ENCODE data around the gene SCARB1.

SCARB1 gene

DNA sequence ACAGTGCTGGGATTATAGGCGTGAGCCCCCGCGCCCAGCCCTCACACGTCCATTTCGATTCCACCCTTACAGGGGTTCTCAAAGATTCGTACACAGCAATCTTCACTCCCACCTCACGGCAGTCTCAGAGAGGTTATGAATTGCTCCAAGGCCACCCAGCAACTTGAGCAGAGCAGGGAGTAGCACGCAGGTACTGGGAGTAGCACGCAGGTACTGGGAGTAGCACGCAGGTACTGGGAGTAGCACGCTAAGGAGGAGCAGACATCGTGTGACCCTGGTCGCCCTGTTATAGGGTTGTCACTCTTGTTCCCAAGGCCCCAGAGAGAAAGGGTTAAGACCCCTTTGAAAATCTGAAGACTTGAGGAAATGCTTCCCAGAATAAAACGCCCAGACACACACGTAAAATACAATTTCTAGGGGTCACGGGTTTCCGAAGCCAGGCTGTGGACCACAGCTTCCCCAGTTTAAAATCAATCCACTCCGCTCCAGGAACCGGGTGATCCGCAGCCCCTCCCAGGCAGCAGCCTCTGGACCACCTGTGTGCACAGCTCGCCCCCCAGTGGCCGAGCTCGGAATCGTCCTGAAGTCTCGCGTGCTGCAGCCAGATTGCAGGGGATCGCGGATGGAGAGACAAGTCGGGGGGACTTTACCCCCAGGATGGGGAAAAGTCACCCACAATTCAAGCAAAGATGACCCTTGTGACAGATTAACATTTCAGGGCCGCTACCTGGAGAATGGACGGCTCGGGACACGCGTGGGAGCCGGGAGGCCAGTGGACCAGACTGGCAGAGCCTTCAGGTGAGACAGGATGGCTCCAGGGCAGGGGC is 92.0 kb downstream of the SCARB1 start:
- Histone ChIP-seq H3K27me3 (ENCODE audit: insufficient read depth, low read length, poor library complexity) (peaks cover 3% of the 10 kb centered on the region), H3K27ac (ENCODE audit: low read length) (no peak overlapping the region), H3K4me3 (ENCODE audit: low read depth in 1 of 2, low read length in 2 of 2) (no peak overlapping the region), H3K9ac (ENCODE audit: low read depth, low read length) (no peak overlapping the region), H3K79me2 (ENCODE audit: insufficient read depth, low read length) (no peaks in the 10 kb centered on the region), H4K20me1 (ENCODE audit: insufficient read depth, low read length) (0 out of 2 replicates have a peak, but pooled peaks cover 5% of the 10 kb centered on the region), H3K4me2 (ENCODE audit: insufficient read depth, low read length) (peak overlapping the region; percentile 21; the same call in 1 of the 2 replicates), H3K9me3 (ENCODE audit: insufficient read depth, low read length, severe bottlenecking) (no peaks in the 10 kb centered on the region), H3K4me1 (ENCODE audit: insufficient read depth, low read length) (peaks cover 12% of the 10 kb centered on the region), H2AFZ (ENCODE audit: low read depth, low read length) (no peak overlapping the region), H3K36me3 (ENCODE audit: insufficient read depth, low read length) (no peaks in the 10 kb centered on the region)
- TF ChIP-seq, protein P1, sequence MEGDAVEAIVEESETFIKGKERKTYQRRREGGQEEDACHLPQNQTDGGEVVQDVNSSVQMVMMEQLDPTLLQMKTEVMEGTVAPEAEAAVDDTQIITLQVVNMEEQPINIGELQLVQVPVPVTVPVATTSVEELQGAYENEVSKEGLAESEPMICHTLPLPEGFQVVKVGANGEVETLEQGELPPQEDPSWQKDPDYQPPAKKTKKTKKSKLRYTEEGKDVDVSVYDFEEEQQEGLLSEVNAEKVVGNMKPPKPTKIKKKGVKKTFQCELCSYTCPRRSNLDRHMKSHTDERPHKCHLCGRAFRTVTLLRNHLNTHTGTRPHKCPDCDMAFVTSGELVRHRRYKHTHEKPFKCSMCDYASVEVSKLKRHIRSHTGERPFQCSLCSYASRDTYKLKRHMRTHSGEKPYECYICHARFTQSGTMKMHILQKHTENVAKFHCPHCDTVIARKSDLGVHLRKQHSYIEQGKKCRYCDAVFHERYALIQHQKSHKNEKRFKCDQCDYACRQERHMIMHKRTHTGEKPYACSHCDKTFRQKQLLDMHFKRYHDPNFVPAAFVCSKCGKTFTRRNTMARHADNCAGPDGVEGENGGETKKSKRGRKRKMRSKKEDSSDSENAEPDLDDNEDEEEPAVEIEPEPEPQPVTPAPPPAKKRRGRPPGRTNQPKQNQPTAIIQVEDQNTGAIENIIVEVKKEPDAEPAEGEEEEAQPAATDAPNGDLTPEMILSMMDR (IDR thresholded peaks at IDR 0.05; ENCODE audit: borderline replicate concordance, extremely low read depth, low read length, poor library complexity, severe bottlenecking), result peak; percentile 98
- no peak for TF ChIP-seq EZH2 (IDR thresholded peaks at IDR 0.05; ENCODE audit: borderline replicate concordance, low read depth, low read length, severe bottlenecking)
- peak; percentile 84 for DNase-seq
- peak; percentile 69 for ATAC-seq (ENCODE audit: insufficient read depth, low read depth)

DNA sequence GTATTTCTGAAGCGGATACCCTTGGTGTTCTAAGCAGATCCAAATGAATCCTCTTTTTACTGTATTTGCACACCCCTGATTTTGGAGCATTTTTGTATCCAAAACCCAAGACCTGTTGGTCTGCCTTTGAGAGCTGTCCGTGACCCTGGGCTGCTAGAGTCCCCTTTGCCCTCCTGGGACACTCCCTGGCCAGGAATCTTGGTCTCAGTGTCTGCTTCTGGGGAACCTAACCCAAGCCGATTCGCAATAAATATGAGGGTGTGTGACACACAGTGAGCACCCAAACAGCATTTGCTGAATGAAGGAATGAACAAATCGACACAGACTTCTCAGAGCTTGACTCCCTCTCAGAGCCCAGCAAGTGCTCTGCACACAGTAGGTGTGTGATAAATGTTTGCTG is 92.9 kb downstream of the SCARB1 start:
- 0 out of 2 replicates have a peak, but pooled peaks cover 5% of the 10 kb centered on the region for H4K20me1 ChIP-seq (ENCODE audit: insufficient read depth, low read length)
- no peak overlapping the region for H3K27ac ChIP-seq (ENCODE audit: low read length)
- DNase-seq (no peak), ATAC-seq (ENCODE audit: insufficient read depth, low read depth) (no peak)
- no peak overlapping the region for H3K4me3 ChIP-seq (ENCODE audit: low read depth in 1 of 2, low read length in 2 of 2)
- H3K9me3 ChIP-seq (ENCODE audit: insufficient read depth, low read length, severe bottlenecking), result no peaks in the 10 kb centered on the region
- no peak overlapping the region for H3K9ac ChIP-seq (ENCODE audit: low read depth, low read length)
- no peak overlapping the region for H3K4me2 ChIP-seq (ENCODE audit: insufficient read depth, low read length)
- H2AFZ ChIP-seq (ENCODE audit: low read depth, low read length), result no peak overlapping the region
- no peaks in the 10 kb centered on the region for H3K79me2 ChIP-seq (ENCODE audit: insufficient read depth, low read length)
- H3K27me3 ChIP-seq (ENCODE audit: insufficient read depth, low read length, poor library complexity), result peaks cover 3% of the 10 kb centered on the region
- no peaks in the 10 kb centered on the region for H3K36me3 ChIP-seq (ENCODE audit: insufficient read depth, low read length)
- no peak for TF ChIP-seq EZH2 (IDR thresholded peaks at IDR 0.05; ENCODE audit: borderline replicate concordance, low read depth, low read length, severe bottlenecking)
- TF ChIP-seq, protein P1 (IDR thresholded peaks at IDR 0.05; ENCODE audit: borderline replicate concordance, extremely low read depth, low read length, poor library complexity, severe bottlenecking), result no peak
- peaks cover 13% of the 10 kb centered on the region for H3K4me1 ChIP-seq (ENCODE audit: insufficient read depth, low read length)

DNA sequence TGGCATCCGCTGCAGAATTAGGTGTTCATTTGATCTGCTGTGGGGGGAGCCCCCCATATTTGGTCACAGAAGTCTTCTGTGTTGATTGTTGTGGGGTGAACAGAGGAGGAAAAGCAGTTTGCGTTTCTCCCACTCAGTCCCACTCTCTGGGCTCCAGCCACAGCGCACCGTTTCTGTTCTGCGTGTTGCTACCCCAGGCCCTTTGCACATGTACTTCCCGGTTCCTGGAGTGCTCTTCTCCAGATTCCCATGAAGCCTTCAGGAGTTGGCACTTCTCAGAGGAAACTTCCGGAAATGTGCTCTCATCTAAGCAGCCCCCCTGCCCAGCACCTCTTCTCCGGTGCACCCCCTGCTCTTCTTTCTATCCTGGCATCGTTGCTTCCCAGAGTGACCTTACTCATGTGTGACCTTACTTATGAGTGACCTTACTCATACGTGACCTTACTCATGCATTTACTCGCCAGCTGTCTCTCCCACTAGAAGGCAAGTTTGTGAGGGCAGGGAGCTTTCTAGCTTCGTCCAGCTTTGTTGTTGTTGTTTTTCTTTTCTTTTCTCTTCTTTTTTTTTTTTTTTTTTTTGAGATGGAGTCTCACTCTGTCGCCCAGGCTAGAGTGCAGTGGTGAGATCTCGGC is 93.7 kb downstream of the SCARB1 start:
- H3K4me1 ChIP-seq (ENCODE audit: insufficient read depth, low read length), result peaks cover 13% of the 10 kb centered on the region
- DNase-seq, result no peak
- H3K4me2 ChIP-seq (ENCODE audit: insufficient read depth, low read length), result no peak overlapping the region

More for the DNA sequence above, 93.7 kb downstream of the SCARB1 start:
- Histone ChIP-seq H3K36me3 (ENCODE audit: insufficient read depth, low read length) (no peaks in the 10 kb centered on the region), H3K9me3 (ENCODE audit: insufficient read depth, low read length, severe bottlenecking) (peaks cover 2% of the 10 kb centered on the region), H4K20me1 (ENCODE audit: insufficient read depth, low read length) (0 out of 2 replicates have a peak, but pooled peaks cover 5% of the 10 kb centered on the region), H3K4me3 (ENCODE audit: low read depth in 1 of 2, low read length in 2 of 2) (no peak overlapping the region), H3K27ac (ENCODE audit: low read length) (no peak overlapping the region), H3K9ac (ENCODE audit: low read depth, low read length) (no peak overlapping the region), H3K27me3 (ENCODE audit: insufficient read depth, low read length, poor library complexity) (peaks cover 3% of the 10 kb centered on the region), H3K79me2 (ENCODE audit: insufficient read depth, low read length) (no peaks in the 10 kb centered on the region), H2AFZ (ENCODE audit: low read depth, low read length) (no peak overlapping the region)
- ATAC-seq (ENCODE audit: insufficient read depth, low read depth), result no peak
- TF ChIP-seq, protein P1 (IDR thresholded peaks at IDR 0.05; ENCODE audit: borderline replicate concordance, extremely low read depth, low read length, poor library complexity, severe bottlenecking), result no peak
- TF ChIP-seq EZH2 (IDR thresholded peaks at IDR 0.05; ENCODE audit: borderline replicate concordance, low read depth, low read length, severe bottlenecking), result no peak

Measured in DND-41 (cell line).